Progenitor cell of endocrine pancreas (in vitro differentiated cells): ENCODE data around the gene CLIC6. TPM values are rescaled to one million over a fixed set of nuclear protein-coding genes. Genes with fewer than 3 reads are reported as not detected.

Experiments
- DNase-seq: peaks from one replicate; pipeline ENCODE4 v3.0.0; 2021; ENCODE audit warnings: low spot score; ENCODE audit not compliant: unreplicated experiment
- H3K27ac Mint-ChIP-seq: 2 replicates; pipeline ENCODE4 v1.8.0; 2021; ENCODE audit warnings: mild to moderate bottlenecking, moderate library complexity, mixed read lengths
- H3K27me3 Mint-ChIP-seq: 2 replicates; pipeline ENCODE4 v1.8.0; 2021; ENCODE audit warnings: mixed read lengths
- H3K36me3 Mint-ChIP-seq: 2 replicates; pipeline ENCODE4 v1.8.0; 2022; ENCODE audit warnings: mixed read lengths; ENCODE audit not compliant: insufficient read depth
- H3K4me1 Mint-ChIP-seq: 2 replicates; pipeline ENCODE4 v1.8.0; 2021; ENCODE audit warnings: low read depth, mixed read lengths
- H3K4me3 Mint-ChIP-seq: 2 replicates; pipeline ENCODE4 v1.8.0; 2021; ENCODE audit warnings: low read depth, mild to moderate bottlenecking, moderate library complexity, mixed read lengths
- H3K9me3 Mint-ChIP-seq: 2 replicates; pipeline ENCODE4 v1.8.0; 2021; ENCODE audit warnings: low read depth, mixed read lengths
- CTCF ChIP-seq: fragments of 200-600 bp; sonication (generic); IDR thresholded peaks from one replicate; pipeline ENCODE4 v1.5.0; 2021; ENCODE audit warnings: antibody characterized with exemption, mild to moderate bottlenecking; ENCODE audit not compliant: unreplicated experiment
- total RNA-seq: library from RNA; stranded (reverse); gene quantifications from 2 replicates; pipeline ENCODE4 v1.2.1, GENCODE V29; 2021

The CLIC6 gene
- total RNA-seq, 1 donor from 2014 or later, result 14.1 TPM

DNA sequence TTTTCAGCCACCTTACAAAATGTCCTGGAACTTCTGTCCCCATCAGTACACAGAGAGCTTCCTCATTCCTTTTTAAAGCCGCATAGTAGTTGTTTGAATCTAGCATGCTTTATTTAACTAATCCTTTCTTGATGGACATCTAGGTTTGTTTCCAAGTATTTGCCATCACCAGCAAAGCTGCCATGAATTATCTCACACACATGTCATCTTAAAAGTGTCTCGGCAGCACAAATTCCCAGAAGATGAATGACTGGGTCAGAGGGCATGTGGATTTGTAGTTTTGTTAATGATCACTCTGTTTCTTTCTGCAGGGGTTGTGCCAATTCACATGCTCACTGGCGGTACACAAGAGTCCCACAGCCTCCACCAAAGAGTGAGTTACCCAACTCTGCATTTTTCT lies 68.3 kb downstream of the CLIC6 start:
- Mint-ChIP-seq H3K4me3 (no peak overlapping the region), H3K4me1 (peaks cover 6% of the 10 kb centered on the region), H3K36me3 (no peaks in the 10 kb centered on the region), H3K9me3 (no peaks in the 10 kb centered on the region), H3K27me3 (peaks cover 27% of the 10 kb centered on the region), H3K27ac (no peak overlapping the region)
- DNase-seq, result no peak
- no peak for TF ChIP-seq CTCF

GRCh38 chr21:34740198-34740597 lies 71.4 kb downstream of the CLIC6 start:
- no peak for DNase-seq
- H3K27ac Mint-ChIP-seq, result no peak overlapping the region
- H3K9me3 Mint-ChIP-seq, result no peaks in the 10 kb centered on the region
- H3K27me3 Mint-ChIP-seq, result peaks cover 38% of the 10 kb centered on the region
- no peaks in the 10 kb centered on the region for H3K36me3 Mint-ChIP-seq
- H3K4me1 Mint-ChIP-seq, result peaks cover 6% of the 10 kb centered on the region
- TF ChIP-seq CTCF, result no peak
- H3K4me3 Mint-ChIP-seq, result no peak overlapping the region

DNA sequence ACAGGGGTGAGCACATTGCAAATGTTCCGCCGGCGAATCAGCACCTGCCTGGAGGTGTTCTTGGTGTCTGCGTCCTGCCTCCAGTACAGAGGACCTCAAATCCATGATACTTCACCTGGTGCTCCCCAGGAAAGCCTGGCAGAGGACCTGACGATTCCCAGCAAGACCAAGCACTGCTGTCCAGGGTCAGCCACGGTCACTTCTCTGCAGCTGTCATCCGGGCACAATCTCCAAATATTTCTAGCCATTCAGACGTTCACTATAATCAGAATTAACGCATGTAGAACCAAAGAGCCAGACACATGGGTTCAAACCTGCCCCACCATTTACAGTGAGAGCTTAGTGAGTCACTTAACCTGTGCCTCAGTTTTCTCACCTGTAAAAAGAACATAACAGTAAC lies 74.5 kb downstream of the CLIC6 start:
- Mint-ChIP-seq H3K4me1 (no peaks in the 10 kb centered on the region), H3K27ac (no peak overlapping the region), H3K4me3 (no peak overlapping the region), H3K27me3 (peaks cover 33% of the 10 kb centered on the region), H3K36me3 (no peaks in the 10 kb centered on the region), H3K9me3 (no peaks in the 10 kb centered on the region)
- no peak for TF ChIP-seq CTCF
- no peak for DNase-seq

DNA sequence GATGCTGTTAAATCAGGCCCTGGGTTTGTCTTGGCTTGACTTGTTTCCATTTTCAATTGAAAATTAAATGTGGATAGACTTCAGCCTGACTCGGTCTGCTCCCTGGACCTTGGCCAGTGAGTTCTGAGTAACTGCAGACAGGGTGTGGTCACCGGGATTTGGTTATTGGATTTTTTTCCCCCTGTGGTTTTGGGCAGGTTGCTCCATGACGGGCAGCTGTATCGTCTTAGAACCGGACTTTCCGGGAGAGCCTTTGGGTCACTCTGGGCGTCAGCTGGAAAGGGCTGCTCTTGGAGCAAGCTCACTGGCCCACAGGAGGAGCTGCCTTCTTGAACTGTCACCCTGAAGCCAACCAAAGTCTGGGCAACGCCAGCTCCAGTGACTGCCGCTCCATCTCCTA lies 75.0 kb downstream of the CLIC6 start:
- Mint-ChIP-seq H3K27me3 (peaks cover 33% of the 10 kb centered on the region), H3K4me1 (no peaks in the 10 kb centered on the region), H3K27ac (no peak overlapping the region), H3K4me3 (no peak overlapping the region), H3K9me3 (no peaks in the 10 kb centered on the region), H3K36me3 (no peaks in the 10 kb centered on the region)
- TF ChIP-seq CTCF, result no peak
- no peak for DNase-seq

GRCh38 chr21:34744801-34745200 lies 76.0 kb downstream of the CLIC6 start:
- TF ChIP-seq CTCF, result no peak
- Mint-ChIP-seq H3K4me1 (no peaks in the 10 kb centered on the region), H3K9me3 (no peaks in the 10 kb centered on the region), H3K36me3 (no peaks in the 10 kb centered on the region), H3K27me3 (peaks cover 33% of the 10 kb centered on the region), H3K27ac (no peak overlapping the region), H3K4me3 (no peak overlapping the region)
- DNase-seq, result no peak
